HG03432 (cell line): Measurements from ENCODE around the gene DDX42.
"Not testable (repeated sequence)": the region's sequence is repeated elsewhere in the genome, so short reads cannot be mapped to it uniquely, and the experiment has no call there.

ENCODE experiments used
- ATAC-seq: cut with Tn5 transposase; IDR thresholded peaks from one replicate; pipeline ENCODE4 v1.9.1; 2021; ENCODE audit warnings: mild to moderate bottlenecking, moderate library complexity; ENCODE audit not compliant: unreplicated experiment

The DDX42 gene

GRCh38 chr17:63774969-63775265 lies 947 bp downstream of the DDX42 start:
- ATAC-seq, result no peak

GRCh38 chr17:63775420-63775819 lies 1.4 kb downstream of the DDX42 start:
- ATAC-seq, result no peak

- ATAC-seq, result no peak
Measured at GRCh38 chr17:63780507-63780906, 6.5 kb downstream of the DDX42 start.

GRCh38 chr17:63780928-63781327 lies 7.0 kb downstream of the DDX42 start:
- no peak for ATAC-seq

GRCh38 chr17:63783522-63783921 lies 9.6 kb downstream of the DDX42 start:
- ATAC-seq, result no peak

- no peak for ATAC-seq
Measured at GRCh38 chr17:63785556-63785955, 11.6 kb downstream of the DDX42 start.

GRCh38 chr17:63786117-63786516 lies 12.1 kb downstream of the DDX42 start:
- ATAC-seq, result no peak

GRCh38 chr17:63786971-63787711 lies 13.2 kb downstream of the DDX42 start:
- no peak for ATAC-seq

- ATAC-seq, result no peak
Measured at GRCh38 chr17:63790057-63790456, 16.1 kb downstream of the DDX42 start.

GRCh38 chr17:63792055-63792729 lies 18.2 kb downstream of the DDX42 start:
- ATAC-seq, result no peak

- not testable (repeated sequence) for ATAC-seq
Measured at GRCh38 chr17:63796375-63796774, 22.4 kb downstream of the DDX42 start.

GRCh38 chr17:63798572-63799106 lies 24.7 kb downstream of the DDX42 start:
- ATAC-seq, result no peak

- ATAC-seq, result no peak
Measured at GRCh38 chr17:63800783-63801182, 26.8 kb downstream of the DDX42 start.

GRCh38 chr17:63804328-63804727 lies 30.4 kb downstream of the DDX42 start:
- no peak for ATAC-seq

- ATAC-seq, result no peak
Measured at GRCh38 chr17:63805591-63805990, 31.6 kb downstream of the DDX42 start.

- ATAC-seq, result no peak
Measured at GRCh38 chr17:63809970-63810369, 36.0 kb downstream of the DDX42 start.

- ATAC-seq, result no peak
Measured at GRCh38 chr17:63816123-63816522, 42.2 kb downstream of the DDX42 start.

GRCh38 chr17:63816669-63817068 lies 42.7 kb downstream of the DDX42 start:
- no peak for ATAC-seq

- no peak for ATAC-seq
Measured at GRCh38 chr17:63817736-63818385, 43.9 kb downstream of the DDX42 start.

- no peak for ATAC-seq
Measured at GRCh38 chr17:63819131-63819530, 45.2 kb downstream of the DDX42 start.

GRCh38 chr17:63819585-63820537 lies 45.9 kb downstream of the DDX42 start:
- no peak for ATAC-seq
